ENCODE data around the gene MIER3. TPM values are rescaled to one million over a fixed set of nuclear protein-coding genes. Genes with fewer than 3 reads are reported as not detected.
A peak's percentile ranks its signal among the peaks of the same experiment; 100 is the strongest.

Gene MIER3
- total and polyA plus RNA-seq, 9 of the 15 experiments (the other 6 are each of a cell fraction or from before 2014, with no cell fraction given) = 4.1 to 29.3 (median 13.0) TPM

- TF ChIP-seq ZBTB43 (CRISPR knock-in tag; IDR thresholded peaks at IDR 0.05) = no peak
- no peak for TF ChIP-seq ELK3 (CRISPR knock-in tag; IDR thresholded peaks at IDR 0.05)
- TF ChIP-seq MECOM (CRISPR knock-in tag; IDR thresholded peaks at IDR 0.05) = no peak
- no peak for TF ChIP-seq MCM2 (IDR thresholded peaks at IDR 0.05; ENCODE audit: low read depth)
- TF ChIP-seq KAT8 (IDR thresholded peaks at IDR 0.05; ENCODE audit: low read depth) = no peak
- TF ChIP-seq ZNF197 (CRISPR knock-in tag; IDR thresholded peaks at IDR 0.05; ENCODE audit: low read depth) = no peak
- TF ChIP-seq ZNF408 (CRISPR knock-in tag; IDR thresholded peaks at IDR 0.05; ENCODE audit: low read depth) = no peak
- TF ChIP-seq L3MBTL2 (IDR thresholded peaks at IDR 0.05) = peak; percentile 72
- no peak for TF ChIP-seq PTBP1 (IDR thresholded peaks at IDR 0.05; ENCODE audit: low read depth, low read length)
- no peak for TF ChIP-seq JUNB (CRISPR knock-in tag; conservative IDR thresholded peaks at IDR 0.05)
- peak; percentile 56 to 85 for TF ChIP-seq MAZ (CRISPR knock-in tag; conservative IDR thresholded peaks at IDR 0.05 in 1 of 2, IDR thresholded peaks at IDR 0.05 in 1 of 2)
- no peak for TF ChIP-seq MTA2 (IDR thresholded peaks at IDR 0.05; ENCODE audit: low read depth)
- no peak for TF ChIP-seq MEIS2 (IDR thresholded peaks at IDR 0.05; ENCODE audit: partially characterized antibody)
- TF ChIP-seq ZKSCAN1 (IDR thresholded peaks at IDR 0.05; ENCODE audit: low read depth, low read length) = no peak
- TF ChIP-seq ZNF444 (CRISPR knock-in tag; IDR thresholded peaks at IDR 0.05) = no peak
- no peak for TF ChIP-seq ZNF41 (CRISPR knock-in tag; conservative IDR thresholded peaks at IDR 0.05)
- no peak for TF ChIP-seq RBM14 (IDR thresholded peaks at IDR 0.05; ENCODE audit: borderline replicate concordance, insufficient read depth, low read depth, low read length)
- TF ChIP-seq ELF1 (tag; IDR thresholded peaks at IDR 0.05) = no peak
- no peak for TF ChIP-seq KLF16 (IDR thresholded peaks at IDR 0.05)
- peak; percentile 56 for TF ChIP-seq CHD1 (IDR thresholded peaks at IDR 0.05; ENCODE audit: low read length)
- no peak for TF ChIP-seq SMAD2 (IDR thresholded peaks at IDR 0.05; ENCODE audit: low read depth, low read length)
- no peak for TF ChIP-seq E4F1 (CRISPR knock-in tag; IDR thresholded peaks at IDR 0.05; ENCODE audit: borderline replicate concordance)
- no peak for TF ChIP-seq SIN3B (IDR thresholded peaks at IDR 0.05; ENCODE audit: low read depth)
- TF ChIP-seq TEAD1 (CRISPR knock-in tag; IDR thresholded peaks at IDR 0.05) = no peak
Measured at GRCh38 chr5:56909294-56910209, 42.4 kb downstream of the MIER3 start, which contains the start of gene SETD9 (continued).
